Hepatocyte (in vitro differentiated cells): ENCODE data around the gene TPRKB.

Source experiments
- CTCF ChIP-seq: fragments of 200-600 bp; sonication (generic); IDR thresholded peaks from 2 replicates; pipeline ENCODE4 v1.5.1; 2016; ENCODE audit warnings: antibody characterized with exemption, mild to moderate bottlenecking; ENCODE audit not compliant: poor library complexity
- EZH2phosphoT487 ChIP-seq: fragments of 200-600 bp; sonication (generic); IDR thresholded peaks from one replicate; pipeline ENCODE4 v1.6.1; 2018; ENCODE audit warnings: antibody characterized with exemption, mild to moderate bottlenecking, low read depth, moderate library complexity; ENCODE audit not compliant: unreplicated experiment, severe bottlenecking

- TF ChIP-seq CTCF (no peak), EZH2phosphoT487 (no peak)
Measured at GRCh38 chr2:73764945-73765344, 27.8 kb upstream of the TPRKB start.
